Panc1 (cell line): ENCODE measurements around the gene TLE7. TPM values are rescaled to one million over a fixed set of nuclear protein-coding genes. Genes with fewer than 3 reads are reported as not detected.

Source experiments
- ATAC-seq: fragments of 200-7000 bp; cut with Tn5 transposase; 2 replicates; pipeline ENCODE4 v1.9.1; 2020; ENCODE audit warnings: mild to moderate bottlenecking, moderate library complexity
- BruUV-seq: library from RNA; stranded (reverse); fragments of 400-500 nt; replicated peaks from 2 replicates; lab custom pipeline; 2021; lab: Mats Ljungman, UMichigan
- CTCF ChIA-PET: fragments of 300-600 bp; sonication (Branson Sonifier 250); formaldehyde crosslinking; loops from one replicate; lab custom pipeline; 2022; ENCODE audit warnings: antibody characterized with exemption; lab: Charles Lee
- POLR2A ChIA-PET: fragments of 300-600 bp; sonication (Branson Sonifier 250); formaldehyde crosslinking; loops from one replicate; lab custom pipeline; 2022; ENCODE audit warnings: antibody characterized with exemption; lab: Charles Lee
- DNase-seq: peaks from one replicate; pipeline ENCODE4 v3.0.0-alpha.2; 2010; ENCODE audit warnings: low read depth, low spot score
- H3K27ac ChIP-seq: 2 replicates; pipeline ENCODE4 v1.5.1; 2011; ENCODE audit warnings: mild to moderate bottlenecking, low read length, inconsistent platforms
- H3K27me3 ChIP-seq: fragments of 200-500 bp; sonication (Bioruptor generic); 2 replicates; pipeline ENCODE4 v1.6.0; 2014; ENCODE audit warnings: low read length, inconsistent platforms; ENCODE audit not compliant: control insufficient read depth, insufficient read depth
- H3K36me3 ChIP-seq: fragments of 200-500 bp; sonication (Bioruptor generic); 2 replicates; pipeline ENCODE4 v1.5.1; 2014; ENCODE audit warnings: inconsistent platforms, mild to moderate bottlenecking, low read length, moderate library complexity; ENCODE audit not compliant: control insufficient read depth, insufficient read depth
- H3K4me1 ChIP-seq: 2 replicates; pipeline ENCODE4 v1.5.1; 2011; ENCODE audit warnings: inconsistent platforms, mild to moderate bottlenecking, low read length, moderate library complexity; ENCODE audit not compliant: control insufficient read depth, insufficient read depth
- H3K4me3 ChIP-seq, 2 experiments: 2 replicates each; pipeline ENCODE4 v1.5.1; 2011 to 2012; ENCODE audit warnings: low read depth in 2 of 2, low read length in 2 of 2, mild to moderate bottlenecking in 2 of 2, inconsistent platforms in 1 of 2, moderate library complexity in 1 of 2
- H3K9me3 ChIP-seq: fragments of 200-500 bp; sonication (Bioruptor generic); 2 replicates; pipeline ENCODE4 v1.5.1; 2014; ENCODE audit warnings: low read depth, mild to moderate bottlenecking, inconsistent platforms, low read length, moderate library complexity; ENCODE audit not compliant: control insufficient read depth, insufficient read depth
- CTCF ChIP-seq: fragments of 450-650 bp; IDR thresholded peaks from 2 replicates; pipeline ENCODE4 v1.5.1; 2017; ENCODE audit warnings: mild to moderate bottlenecking
- POLR2AphosphoS5 ChIP-seq: IDR thresholded peaks from 2 replicates; pipeline ENCODE4 v1.6.1; 2012; ENCODE audit warnings: mild to moderate bottlenecking, low read depth, low read length, moderate library complexity
- SIN3A ChIP-seq: IDR thresholded peaks from 2 replicates; pipeline ENCODE4 v1.6.1; 2012; ENCODE audit warnings: low read depth, mild to moderate bottlenecking, low read length, moderate library complexity, borderline replicate concordance; ENCODE audit not compliant: insufficient read depth
- TCF7L2 ChIP-seq: IDR thresholded peaks from 2 replicates; pipeline ENCODE4 v1.6.1; 2011; ENCODE audit warnings: mild to moderate bottlenecking, low read depth, low read length, inconsistent platforms
- in situ Hi-C: cut with HindIII; loops from 2 replicates; pipeline ENCODE4 v1.10.0; 2016; ENCODE audit warnings: low sequenced_read_pairs, low pct_unique_long_range_greater_than_20kb
- intact Hi-C: fragments of 100-400 bp; cut with micrococcal nuclease; formaldehyde crosslinking; loops from one replicate; pipeline ENCODE4 v1.10.0; 2022; ENCODE audit not compliant: unreplicated experiment
- total RNA-seq: library from RNA; stranded (reverse); gene quantifications from one replicate; pipeline ENCODE4 v1.2.1, GENCODE V29; 2021; ENCODE audit not compliant: unreplicated experiment
- TF ChIP-seq, protein P1 (sequence below), 2 experiments: IDR thresholded peaks; 2 replicates each; pipeline ENCODE4 v1.6.1; 2011 to 2012; ENCODE audit warnings: low read depth in 2 of 2, control low read depth in 1 of 2, low read length in 1 of 2, mild to moderate bottlenecking in 1 of 2, moderate library complexity in 1 of 2; ENCODE audit not compliant: insufficient read depth in 1 of 2

Gene TLE7
- total RNA-seq, 1 experiment from 2014 or later = not detected

- BruUV-seq = no TSS peak
- DNase-seq (no peak), ATAC-seq (no peak)
- TF ChIP-seq TCF7L2 = no peak
- TF ChIP-seq, protein P1, sequence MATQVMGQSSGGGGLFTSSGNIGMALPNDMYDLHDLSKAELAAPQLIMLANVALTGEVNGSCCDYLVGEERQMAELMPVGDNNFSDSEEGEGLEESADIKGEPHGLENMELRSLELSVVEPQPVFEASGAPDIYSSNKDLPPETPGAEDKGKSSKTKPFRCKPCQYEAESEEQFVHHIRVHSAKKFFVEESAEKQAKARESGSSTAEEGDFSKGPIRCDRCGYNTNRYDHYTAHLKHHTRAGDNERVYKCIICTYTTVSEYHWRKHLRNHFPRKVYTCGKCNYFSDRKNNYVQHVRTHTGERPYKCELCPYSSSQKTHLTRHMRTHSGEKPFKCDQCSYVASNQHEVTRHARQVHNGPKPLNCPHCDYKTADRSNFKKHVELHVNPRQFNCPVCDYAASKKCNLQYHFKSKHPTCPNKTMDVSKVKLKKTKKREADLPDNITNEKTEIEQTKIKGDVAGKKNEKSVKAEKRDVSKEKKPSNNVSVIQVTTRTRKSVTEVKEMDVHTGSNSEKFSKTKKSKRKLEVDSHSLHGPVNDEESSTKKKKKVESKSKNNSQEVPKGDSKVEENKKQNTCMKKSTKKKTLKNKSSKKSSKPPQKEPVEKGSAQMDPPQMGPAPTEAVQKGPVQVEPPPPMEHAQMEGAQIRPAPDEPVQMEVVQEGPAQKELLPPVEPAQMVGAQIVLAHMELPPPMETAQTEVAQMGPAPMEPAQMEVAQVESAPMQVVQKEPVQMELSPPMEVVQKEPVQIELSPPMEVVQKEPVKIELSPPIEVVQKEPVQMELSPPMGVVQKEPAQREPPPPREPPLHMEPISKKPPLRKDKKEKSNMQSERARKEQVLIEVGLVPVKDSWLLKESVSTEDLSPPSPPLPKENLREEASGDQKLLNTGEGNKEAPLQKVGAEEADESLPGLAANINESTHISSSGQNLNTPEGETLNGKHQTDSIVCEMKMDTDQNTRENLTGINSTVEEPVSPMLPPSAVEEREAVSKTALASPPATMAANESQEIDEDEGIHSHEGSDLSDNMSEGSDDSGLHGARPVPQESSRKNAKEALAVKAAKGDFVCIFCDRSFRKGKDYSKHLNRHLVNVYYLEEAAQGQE (IDR thresholded peaks at IDR 0.05; ENCODE audit: insufficient read depth in 1 of 2, low read depth in 2 of 2, low read length in 1 of 2) = no peak
- no peak for TF ChIP-seq CTCF
- TF ChIP-seq SIN3A = no peak
- TF ChIP-seq POLR2AphosphoS5 = no peak
- H3K36me3 ChIP-seq = no peaks in the 10 kb centered on the region
- in situ Hi-C loops = no loop called here
- H3K4me3 ChIP-seq = no peak overlapping the region
- CTCF ChIA-PET = no interaction called here
- H3K27ac ChIP-seq = no peak overlapping the region
- no peaks in the 10 kb centered on the region for H3K9me3 ChIP-seq
- no peaks in the 10 kb centered on the region for H3K27me3 ChIP-seq
- POLR2A ChIA-PET = no interaction called here
- no peaks in the 10 kb centered on the region for H3K4me1 ChIP-seq
- intact Hi-C loops = no loop called here
These were observed 40.7 kb upstream of the TLE7 start for GRCh38 chr16:71482569-71482968.

GRCh38 chr16:71480956-71481355, 39.1 kb upstream of the TLE7 start:
- BruUV-seq = no TSS peak
- no peak overlapping the region for H3K4me3 ChIP-seq
- H3K27ac ChIP-seq = no peak overlapping the region
- DNase-seq = no peak
- ATAC-seq = no peak
- no peaks in the 10 kb centered on the region for H3K9me3 ChIP-seq
- intact Hi-C loops (no loop called here), in situ Hi-C loops (no loop called here)
- H3K27me3 ChIP-seq = no peaks in the 10 kb centered on the region
- no peak for TF ChIP-seq TCF7L2
- TF ChIP-seq SIN3A = no peak
- TF ChIP-seq POLR2AphosphoS5 = no peak
- TF ChIP-seq, protein P1 (IDR thresholded peaks at IDR 0.05; ENCODE audit: insufficient read depth in 1 of 2, low read depth in 2 of 2, low read length in 1 of 2) = no peak
- no peak for TF ChIP-seq CTCF
- H3K4me1 ChIP-seq = no peaks in the 10 kb centered on the region
- ChIA-PET POLR2A (no interaction called here), CTCF (no interaction called here)
- no peaks in the 10 kb centered on the region; the same call in 1 of the 2 replicates for H3K36me3 ChIP-seq
